HG03039 (cell line): ENCODE data around the gene EEF1AKMT3.

Experiments used
- ATAC-seq: cut with Tn5 transposase; IDR thresholded peaks from one replicate; pipeline ENCODE4 v1.9.1; 2021; ENCODE audit warnings: mild to moderate bottlenecking, moderate library complexity; ENCODE audit not compliant: unreplicated experiment

The EEF1AKMT3 gene

GRCh38 chr12:57782243-57782607 lies 9.8 kb downstream of the EEF1AKMT3 start:
- no peak for ATAC-seq

GRCh38 chr12:57782608-57783465 lies 10.4 kb downstream of the EEF1AKMT3 start, which contains the start of gene TSFM:
Gene TSFM, plus strand, starts transcription at chr12:57782787. Its CDS starts 15 bp downstream, at chr12:57782802.
- ATAC-seq: peak; percentile 80

- ATAC-seq: no peak
Measured at GRCh38 chr12:57783466-57783801, 11.0 kb downstream of the EEF1AKMT3 start.

GRCh38 chr12:57783861-57784260 lies 11.4 kb downstream of the EEF1AKMT3 start:
- ATAC-seq: no peak

- no peak for ATAC-seq
Measured at GRCh38 chr12:57793920-57794319, 21.5 kb downstream of the EEF1AKMT3 start.

GRCh38 chr12:57795354-57795753 lies 22.9 kb downstream of the EEF1AKMT3 start:
- no peak for ATAC-seq

- no peak for ATAC-seq
Measured at GRCh38 chr12:57796996-57797395, 24.6 kb downstream of the EEF1AKMT3 start.

- no peak for ATAC-seq
Measured at GRCh38 chr12:57797933-57798332, 25.5 kb downstream of the EEF1AKMT3 start.

GRCh38 chr12:57800965-57801364 lies 28.6 kb downstream of the EEF1AKMT3 start:
- no peak for ATAC-seq

GRCh38 chr12:57802607-57803006 lies 30.2 kb downstream of the EEF1AKMT3 start:
- ATAC-seq: no peak

- ATAC-seq: no peak
Measured at GRCh38 chr12:57803319-57803893, 31.0 kb downstream of the EEF1AKMT3 start.

GRCh38 chr12:57806677-57807076 lies 34.3 kb downstream of the EEF1AKMT3 start:
- no peak for ATAC-seq

- no peak for ATAC-seq
Measured at GRCh38 chr12:57807285-57807684, 34.9 kb downstream of the EEF1AKMT3 start.

- ATAC-seq: no peak
Measured at GRCh38 chr12:57808351-57808750, 35.9 kb downstream of the EEF1AKMT3 start.

GRCh38 chr12:57809425-57809824 lies 37.0 kb downstream of the EEF1AKMT3 start:
- ATAC-seq: no peak

- ATAC-seq: no peak
Measured at GRCh38 chr12:57810450-57810849, 38.0 kb downstream of the EEF1AKMT3 start.

- ATAC-seq: no peak
Measured at GRCh38 chr12:57811028-57811755, 38.8 kb downstream of the EEF1AKMT3 start.

- ATAC-seq: no peak
Measured at GRCh38 chr12:57813111-57813970, 40.9 kb downstream of the EEF1AKMT3 start.

- no peak for ATAC-seq
Measured at GRCh38 chr12:57813971-57814772, 41.8 kb downstream of the EEF1AKMT3 start.
